Activated CD4-positive, alpha-beta T cell treated with anti-CD3 and anti-CD28 coated beads, Interleukin-2, amount 10 ng/mL, durations not matched to agents 24 days and 14 days (primary cell): ENCODE data around the gene DGCR6. TPM values are rescaled to one million over a fixed set of nuclear protein-coding genes. Genes with fewer than 3 reads are reported as not detected.
"Not testable (repeated sequence)": the region's sequence is repeated elsewhere in the genome, so short reads cannot be mapped to it uniquely, and the experiment has no call there.

Experiments used
- DNase-seq: peaks from one replicate; pipeline ENCODE4 v3.0.0; 2022
- H3K27ac Mint-ChIP-seq: one replicate; pipeline ENCODE4 v1.8.0; 2022; ENCODE audit warnings: mild to moderate bottlenecking, mixed read lengths
- H3K27me3 Mint-ChIP-seq: one replicate; pipeline ENCODE4 v1.8.0; 2022; ENCODE audit warnings: mixed read lengths
- H3K36me3 Mint-ChIP-seq: one replicate; pipeline ENCODE4 v1.8.0; 2022; ENCODE audit warnings: low read depth, mild to moderate bottlenecking, mixed read lengths
- H3K4me1 Mint-ChIP-seq: one replicate; pipeline ENCODE4 v1.8.0; 2021; ENCODE audit warnings: mixed read lengths
- H3K4me3 Mint-ChIP-seq: one replicate; pipeline ENCODE4 v1.8.0; 2022; ENCODE audit warnings: mild to moderate bottlenecking, moderate library complexity, mixed read lengths
- H3K9me3 Mint-ChIP-seq: one replicate; pipeline ENCODE4 v1.8.0; 2021; ENCODE audit warnings: mixed read lengths
- intact Hi-C: fragments of 100-400 bp; cut with micrococcal nuclease; formaldehyde crosslinking; loops from one replicate; pipeline ENCODE4 v1.15.1; 2023
- total RNA-seq: library from RNA; stranded (reverse); gene quantifications from 2 replicates; pipeline ENCODE4 v1.2.3, GENCODE V29; 2022

The DGCR6 gene
- total RNA-seq, 1 donor from 2014 or later = 1.5 TPM

GRCh38 chr22:18960166-18960820 lies 54.2 kb downstream of the DGCR6 start:
- H3K4me1 Mint-ChIP-seq, intact Hi-C loops, H3K36me3 Mint-ChIP-seq, H3K27me3 Mint-ChIP-seq, H3K4me3 Mint-ChIP-seq, H3K27ac Mint-ChIP-seq, DNase-seq, H3K9me3 Mint-ChIP-seq: not testable (repeated sequence)

GRCh38 chr22:18961201-18961600 lies 55.1 kb downstream of the DGCR6 start:
- H3K9me3 Mint-ChIP-seq, H3K36me3 Mint-ChIP-seq, H3K4me3 Mint-ChIP-seq, DNase-seq, H3K27ac Mint-ChIP-seq, H3K4me1 Mint-ChIP-seq, H3K27me3 Mint-ChIP-seq, intact Hi-C loops: not testable (repeated sequence)

Other genes with a start within 250 kb of the DGCR6 start
- gene PRODH, start 30.0 kb downstream of the DGCR6 start, total RNA-seq = 0.83 and 0.98 TPM in 2 replicates
- gene DGCR2, start 216.1 kb downstream of the DGCR6 start, total RNA-seq = 23.8 and 25.5 TPM in 2 replicates
- not detected in 2 replicates for gene TSSK2, start 225.0 kb downstream of the DGCR6 start, total RNA-seq
- gene ESS2, start 238.3 kb downstream of the DGCR6 start, total RNA-seq = 17.6 and 19.1 TPM in 2 replicates
- not detected in 2 replicates for gene GSC2, start 244.0 kb downstream of the DGCR6 start, total RNA-seq